GM18868 (cell line): ENCODE data around the gene ASCL5.

Experiments used
- ATAC-seq: cut with Tn5 transposase; IDR thresholded peaks from one replicate; pipeline ENCODE4 v1.9.1; 2021; ENCODE audit warnings: mild to moderate bottlenecking, moderate library complexity; ENCODE audit not compliant: unreplicated experiment

Gene ASCL5

GRCh38 chr1:201111156-201111555 is 15.8 kb downstream of the ASCL5 start:
- no peak for ATAC-seq

- ATAC-seq: no peak
Measured at GRCh38 chr1:201110616-201111015, 16.4 kb downstream of the ASCL5 start.

GRCh38 chr1:201110138-201110537 is 16.8 kb downstream of the ASCL5 start:
- no peak for ATAC-seq

GRCh38 chr1:201109651-201110050 is 17.3 kb downstream of the ASCL5 start:
- no peak for ATAC-seq

GRCh38 chr1:201108614-201109013 is 18.4 kb downstream of the ASCL5 start:
- peak; percentile 77 for ATAC-seq

GRCh38 chr1:201105688-201106087 is 21.3 kb downstream of the ASCL5 start:
- no peak for ATAC-seq

- no peak for ATAC-seq
Measured at GRCh38 chr1:201104141-201104540, 22.8 kb downstream of the ASCL5 start.

- no peak for ATAC-seq
Measured at GRCh38 chr1:201103666-201104065, 23.3 kb downstream of the ASCL5 start.

GRCh38 chr1:201100169-201100930 is 26.6 kb downstream of the ASCL5 start:
- no peak for ATAC-seq

- ATAC-seq: no peak
Measured at GRCh38 chr1:201098992-201099677, 27.8 kb downstream of the ASCL5 start.

- ATAC-seq: no peak
Measured at GRCh38 chr1:201096977-201097856, 29.8 kb downstream of the ASCL5 start.

GRCh38 chr1:201096041-201096461 is 30.9 kb downstream of the ASCL5 start:
- peak; percentile 64 for ATAC-seq

GRCh38 chr1:201095581-201095980 is 31.4 kb downstream of the ASCL5 start:
- ATAC-seq: no peak

- no peak for ATAC-seq
Measured at GRCh38 chr1:201094832-201095231, 32.2 kb downstream of the ASCL5 start.

- no peak for ATAC-seq
Measured at GRCh38 chr1:201093962-201094361, 33.0 kb downstream of the ASCL5 start.

GRCh38 chr1:201093561-201093960 is 33.4 kb downstream of the ASCL5 start:
- ATAC-seq: no peak

GRCh38 chr1:201092738-201093137 is 34.2 kb downstream of the ASCL5 start:
- no peak for ATAC-seq

- ATAC-seq: no peak
Measured at GRCh38 chr1:201091256-201091655, 35.7 kb downstream of the ASCL5 start.

- ATAC-seq: no peak
Measured at GRCh38 chr1:201090541-201090940, 36.4 kb downstream of the ASCL5 start.

- no peak for ATAC-seq
Measured at GRCh38 chr1:201089596-201089995, 37.4 kb downstream of the ASCL5 start.

GRCh38 chr1:201088901-201089525 is 38.0 kb downstream of the ASCL5 start:
- ATAC-seq: no peak
